IMR-90 (cell line): Measurements from ENCODE around the gene TEX38. TPM values are rescaled to one million over a fixed set of nuclear protein-coding genes. Genes with fewer than 3 reads are reported as not detected.

Experiments
- ATAC-seq: fragments of 200-7000 bp; cut with Tn5 transposase; 2 replicates; pipeline ENCODE4 v1.9.1; 2020; ENCODE audit warnings: low read depth, mild to moderate bottlenecking, moderate library complexity
- BruUV-seq: library from RNA; stranded (reverse); fragments of 400-500 nt; replicated peaks from 2 replicates; lab custom pipeline; 2021; lab: Mats Ljungman, UMichigan
- CTCF ChIA-PET: fragments of 300-600 bp; formaldehyde crosslinking; extraction: SDS; loops from one replicate; lab custom pipeline; 2021; ENCODE audit warnings: antibody characterized with exemption; lab: Yijun Ruan, JAX
- POLR2A ChIA-PET: fragments of 300-600 bp; sonication (Branson Sonifier 250); formaldehyde crosslinking; loops from one replicate; lab custom pipeline; 2022; ENCODE audit warnings: antibody characterized with exemption; ENCODE audit not compliant: unreplicated experiment; lab: Charles Lee
- DNase-seq: peaks from one replicate; pipeline ENCODE4 v3.0.0; 2013
- H2AFZ ChIP-seq: replicated peaks from 2 replicates; pipeline ENCODE3; 2013; ENCODE audit warnings: low read length, mild to moderate bottlenecking; ENCODE audit not compliant: poor library complexity
- H2AK5ac ChIP-seq: 2 replicates; pipeline ENCODE4 v1.6.1; 2013; ENCODE audit warnings: low read depth, low read length, inconsistent platforms
- H2AK9ac ChIP-seq: replicated peaks from 2 replicates; pipeline ENCODE3; 2013; ENCODE audit warnings: mild to moderate bottlenecking, low read depth, low read length, moderate library complexity; ENCODE audit not compliant: poor library complexity
- H2BK120ac ChIP-seq: 2 replicates; pipeline ENCODE4 v1.6.1; 2013; ENCODE audit warnings: low read depth, low read length, inconsistent platforms
- H2BK15ac ChIP-seq: 3 replicates; pipeline ENCODE4 v1.6.1; 2013; ENCODE audit warnings: low read depth, low read length, inconsistent platforms
- H2BK20ac ChIP-seq: 2 replicates; pipeline ENCODE4 v1.6.1; 2013; ENCODE audit warnings: low read depth, mild to moderate bottlenecking, inconsistent platforms, low read length, moderate library complexity
- H2BK5ac ChIP-seq: 2 replicates; pipeline ENCODE4 v1.6.1; 2013; ENCODE audit warnings: mild to moderate bottlenecking, low read depth, low read length, inconsistent platforms; ENCODE audit not compliant: poor library complexity, severe bottlenecking
- H3K14ac ChIP-seq: replicated peaks from 2 replicates; pipeline ENCODE4 v1.6.1; 2013; ENCODE audit warnings: low read depth, low read length, inconsistent platforms
- H3K18ac ChIP-seq: 2 replicates; pipeline ENCODE4 v1.6.1; 2013; ENCODE audit warnings: low read depth, low read length, control low read depth
- H3K23ac ChIP-seq: 2 replicates; pipeline ENCODE4 v1.6.1; 2013; ENCODE audit warnings: low read depth, low read length, inconsistent platforms
- H3K27ac ChIP-seq: 2 replicates; pipeline ENCODE4 v1.5.1; 2013; ENCODE audit warnings: mild to moderate bottlenecking, control low read depth, low read length; ENCODE audit not compliant: insufficient read depth
- H3K27me3 ChIP-seq: 2 replicates; pipeline ENCODE4 v1.6.1; 2013; ENCODE audit warnings: low read length; ENCODE audit not compliant: control insufficient read depth, insufficient read depth
- H3K36me3 ChIP-seq: 2 replicates; pipeline ENCODE4 v1.6.1; 2013; ENCODE audit warnings: low read length, mixed read lengths; ENCODE audit not compliant: control insufficient read depth, insufficient read depth
- H3K4ac ChIP-seq: 2 replicates; pipeline ENCODE4 v1.6.1; 2013; ENCODE audit warnings: low read depth, low read length, inconsistent platforms
- H3K4me1 ChIP-seq: 2 replicates; pipeline ENCODE4 v1.6.1; 2013; ENCODE audit warnings: low read length, mixed read lengths; ENCODE audit not compliant: control insufficient read depth, insufficient read depth
- H3K4me2 ChIP-seq: 2 replicates; pipeline ENCODE4 v1.6.1; 2013; ENCODE audit warnings: low read depth, mild to moderate bottlenecking, control low read depth, low read length, moderate library complexity
- H3K4me3 ChIP-seq: 2 replicates; pipeline ENCODE4 v1.5.1; 2013; ENCODE audit warnings: low read depth, mild to moderate bottlenecking, control low read depth, low read length, moderate library complexity; ENCODE audit not compliant: insufficient read depth
- H3K56ac ChIP-seq: 2 replicates; pipeline ENCODE4 v1.6.1; 2013; ENCODE audit warnings: low read length, inconsistent platforms; ENCODE audit not compliant: insufficient read depth; ENCODE audit errors: extremely low read depth
- H3K79me1 ChIP-seq, 2 experiments: 2 replicates each; pipeline ENCODE4 v1.6.1; 2013; ENCODE audit warnings: low read length in 2 of 2, inconsistent platforms in 1 of 2, low read depth in 1 of 2
- H3K9ac ChIP-seq: 2 replicates; pipeline ENCODE4 v1.6.1; 2013; ENCODE audit warnings: low read depth, low read length, control low read depth
- H3K9me1 ChIP-seq: 2 replicates; pipeline ENCODE4 v1.6.1; 2013; ENCODE audit warnings: low read length, inconsistent platforms; ENCODE audit not compliant: insufficient read depth
- H3K9me3 ChIP-seq: 2 replicates; pipeline ENCODE4 v1.6.1; 2013; ENCODE audit warnings: low read length; ENCODE audit not compliant: control insufficient read depth, insufficient read depth
- H4K20me1 ChIP-seq: 2 replicates; pipeline ENCODE4 v1.6.1; 2013; ENCODE audit warnings: low read length, inconsistent platforms; ENCODE audit not compliant: insufficient read depth
- H4K5ac ChIP-seq: 2 replicates; pipeline ENCODE4 v1.6.1; 2013; ENCODE audit warnings: mild to moderate bottlenecking, low read depth, low read length, control low read depth
- H4K8ac ChIP-seq, 2 experiments: 2 replicates each; pipeline ENCODE4 v1.6.1; 2013; ENCODE audit warnings: low read depth in 2 of 2, low read length in 2 of 2, control low read depth in 1 of 2, inconsistent platforms in 1 of 2
- H4K91ac ChIP-seq: 2 replicates; pipeline ENCODE4 v1.6.1; 2013; ENCODE audit warnings: low read depth, low read length, inconsistent platforms; ENCODE audit not compliant: insufficient read depth
- BHLHE40 ChIP-seq: fragments of 150-350 bp; IDR thresholded peaks from 2 replicates; pipeline ENCODE4 v1.6.1; 2016; ENCODE audit warnings: mild to moderate bottlenecking, low read depth, low read length
- CEBPB ChIP-seq: IDR thresholded peaks from 2 replicates; pipeline ENCODE4 v1.6.1; 2012; ENCODE audit warnings: low read depth, low read length, improper control_type of control experiment
- CHD1 ChIP-seq: IDR thresholded peaks from 2 replicates; pipeline ENCODE4 v1.6.1; 2012; ENCODE audit warnings: low read depth, low read length, improper control_type of control experiment
- FOS ChIP-seq: fragments of 150-350 bp; IDR thresholded peaks from 2 replicates; pipeline ENCODE4 v1.6.1; 2016; ENCODE audit warnings: low read depth, low read length
- MAFK ChIP-seq: IDR thresholded peaks from 2 replicates; pipeline ENCODE4 v1.6.1; 2012; ENCODE audit warnings: low read depth, low read length, improper control_type of control experiment
- MAZ ChIP-seq: IDR thresholded peaks from 2 replicates; pipeline ENCODE4 v1.6.1; 2012; ENCODE audit warnings: low read depth, mild to moderate bottlenecking, low read length, improper control_type of control experiment, moderate library complexity, borderline replicate concordance
- MXI1 ChIP-seq: IDR thresholded peaks from 2 replicates; pipeline ENCODE4 v1.6.1; 2012; ENCODE audit warnings: low read depth, mild to moderate bottlenecking, low read length, moderate library complexity, borderline replicate concordance
- NFE2L2 ChIP-seq: fragments of 150-350 bp; IDR thresholded peaks from 2 replicates; pipeline ENCODE4 v1.6.1; 2016; ENCODE audit warnings: low read depth, mild to moderate bottlenecking, low read length
- POLR2A ChIP-seq: IDR thresholded peaks from 2 replicates; pipeline ENCODE4 v1.6.1; 2012; ENCODE audit warnings: mild to moderate bottlenecking, low read depth, low read length
- RAD21 ChIP-seq: IDR thresholded peaks from 2 replicates; pipeline ENCODE4 v1.6.1; 2012; ENCODE audit warnings: low read length, improper control_type of control experiment
- RCOR1 ChIP-seq: IDR thresholded peaks from 2 replicates; pipeline ENCODE4 v1.6.1; 2012; ENCODE audit warnings: mild to moderate bottlenecking, low read length, improper control_type of control experiment; ENCODE audit not compliant: insufficient replicate concordance
- RFX5 ChIP-seq: IDR thresholded peaks from 2 replicates; pipeline ENCODE4 v1.8.0; 2012; ENCODE audit warnings: low read depth, mild to moderate bottlenecking, low read length, moderate library complexity
- SMC3 ChIP-seq: fragments of 150-350 bp; IDR thresholded peaks from 2 replicates; pipeline ENCODE4 v1.6.1; 2016; ENCODE audit warnings: low read depth, mild to moderate bottlenecking, antibody characterized with exemption, low read length, moderate library complexity
- WGBS, 2 experiments: methylation state at CpG; one replicate each; pipeline versions ENCODE4 v1.1.5 to v1.1.7; 2013; ENCODE audit warnings: missing lambda C conversion rate in 2 of 2; ENCODE audit not compliant: insufficient read length in 1 of 2; ENCODE audit errors: extremely low coverage in 2 of 2; 5-methylcytosine and 5-hydroxymethylcytosine counted together
- dilution Hi-C: fragments of 300-500 bp; cut with HindIII; formaldehyde crosslinking; loops from one replicate; pipeline ENCODE4 v1.14.3; 2018; ENCODE audit warnings: low sequenced_read_pairs; ENCODE audit not compliant: unreplicated experiment
- in situ Hi-C: fragments of 300-500 bp; cut with MboI; formaldehyde crosslinking; loops from 3 replicates; pipeline ENCODE4 v1.14.3; 2019; ENCODE audit warnings: low sequenced_read_pairs, inconsistent platforms, mixed read lengths
- intact Hi-C: fragments of 100-400 bp; cut with micrococcal nuclease; formaldehyde crosslinking; loops from 2 replicates; pipeline ENCODE4 v1.10.0; 2022
- polyA plus RNA-seq, 3 experiments: library from polyadenylated mRNA; depleted of rRNA; stranded (reverse); fragments of >200 nt; gene quantifications; 2 replicates each; pipeline ENCODE4 v1.2.3, GENCODE V29; 2012; ENCODE audit warnings: low replicate concordance in 1 of 3
- total RNA-seq: library from RNA; depleted of rRNA; stranded (reverse); fragments of >200 nt; gene quantifications from 2 replicates; pipeline ENCODE4 v1.2.3, GENCODE V29; 2012
- TF ChIP-seq, protein P1 (sequence below): fragments of 150-350 bp; IDR thresholded peaks from 2 replicates; pipeline ENCODE4 v1.6.1; 2017; ENCODE audit warnings: mild to moderate bottlenecking, antibody characterized with exemption, low read length, low read depth
- TF ChIP-seq, protein P2 (sequence below): fragments of 150-350 bp; IDR thresholded peaks from 2 replicates; pipeline ENCODE4 v1.6.1; 2016; ENCODE audit warnings: low read depth, mild to moderate bottlenecking, low read length, moderate library complexity, borderline replicate concordance
- TF ChIP-seq, protein P3 (sequence below): conservative IDR thresholded peaks from 2 replicates; pipeline ENCODE4 v1.5.1; 2012; ENCODE audit warnings: mild to moderate bottlenecking, low read depth, low read length, improper control_type of control experiment

Gene TEX38
- total and polyA plus RNA-seq, 2 of the 4 experiments (the other 2 are of a cell fraction), result not detected

DNA sequence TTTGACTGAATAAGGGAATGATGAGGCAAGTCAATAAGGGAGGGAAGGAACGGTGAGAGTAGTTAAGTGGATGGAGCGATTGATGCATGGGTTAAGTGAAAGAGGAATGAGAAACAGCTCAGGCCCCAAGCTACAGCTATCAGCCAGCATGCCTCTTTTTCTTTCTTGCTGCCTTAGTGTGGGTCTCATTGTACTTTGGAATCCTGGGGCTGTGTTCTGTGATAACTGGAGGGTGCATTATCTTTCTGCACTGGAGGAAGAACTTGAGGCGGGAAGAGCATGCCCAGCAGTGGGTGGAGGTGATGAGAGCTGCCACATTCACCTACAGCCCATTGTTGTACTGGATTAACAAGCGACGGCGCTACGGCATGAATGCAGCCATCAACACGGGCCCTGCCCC, 1.0 kb downstream of the TEX38 start:
- no peak overlapping the region for H2BK15ac ChIP-seq
- 100% methylated on average over 2 of the region's 8 CpGs; no CpG with 5 or more reads in 1 of the 2 experiments for WGBS, 2 experiments
- no peak overlapping the region for H2BK20ac ChIP-seq
- H3K56ac ChIP-seq, result no peak overlapping the region
- intact Hi-C loops, result no loop called here
- H3K23ac ChIP-seq, result no peak overlapping the region
- ChIA-PET CTCF (no interaction called here), POLR2A (no interaction called here)
- TF ChIP-seq MXI1 (no peak), BHLHE40 (no peak), FOS (no peak), RAD21 (no peak), MAFK (no peak), CEBPB (no peak), CHD1 (no peak), NFE2L2 (no peak), RCOR1 (no peak), MAZ (no peak), RFX5 (no peak), POLR2A (no peak), SMC3 (no peak)
- TF ChIP-seq, protein P1, sequence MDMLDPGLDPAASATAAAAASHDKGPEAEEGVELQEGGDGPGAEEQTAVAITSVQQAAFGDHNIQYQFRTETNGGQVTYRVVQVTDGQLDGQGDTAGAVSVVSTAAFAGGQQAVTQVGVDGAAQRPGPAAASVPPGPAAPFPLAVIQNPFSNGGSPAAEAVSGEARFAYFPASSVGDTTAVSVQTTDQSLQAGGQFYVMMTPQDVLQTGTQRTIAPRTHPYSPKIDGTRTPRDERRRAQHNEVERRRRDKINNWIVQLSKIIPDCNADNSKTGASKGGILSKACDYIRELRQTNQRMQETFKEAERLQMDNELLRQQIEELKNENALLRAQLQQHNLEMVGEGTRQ, result no peak
- TF ChIP-seq, protein P2, sequence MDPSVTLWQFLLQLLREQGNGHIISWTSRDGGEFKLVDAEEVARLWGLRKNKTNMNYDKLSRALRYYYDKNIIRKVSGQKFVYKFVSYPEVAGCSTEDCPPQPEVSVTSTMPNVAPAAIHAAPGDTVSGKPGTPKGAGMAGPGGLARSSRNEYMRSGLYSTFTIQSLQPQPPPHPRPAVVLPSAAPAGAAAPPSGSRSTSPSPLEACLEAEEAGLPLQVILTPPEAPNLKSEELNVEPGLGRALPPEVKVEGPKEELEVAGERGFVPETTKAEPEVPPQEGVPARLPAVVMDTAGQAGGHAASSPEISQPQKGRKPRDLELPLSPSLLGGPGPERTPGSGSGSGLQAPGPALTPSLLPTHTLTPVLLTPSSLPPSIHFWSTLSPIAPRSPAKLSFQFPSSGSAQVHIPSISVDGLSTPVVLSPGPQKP, result no peak
- TF ChIP-seq, protein P3, sequence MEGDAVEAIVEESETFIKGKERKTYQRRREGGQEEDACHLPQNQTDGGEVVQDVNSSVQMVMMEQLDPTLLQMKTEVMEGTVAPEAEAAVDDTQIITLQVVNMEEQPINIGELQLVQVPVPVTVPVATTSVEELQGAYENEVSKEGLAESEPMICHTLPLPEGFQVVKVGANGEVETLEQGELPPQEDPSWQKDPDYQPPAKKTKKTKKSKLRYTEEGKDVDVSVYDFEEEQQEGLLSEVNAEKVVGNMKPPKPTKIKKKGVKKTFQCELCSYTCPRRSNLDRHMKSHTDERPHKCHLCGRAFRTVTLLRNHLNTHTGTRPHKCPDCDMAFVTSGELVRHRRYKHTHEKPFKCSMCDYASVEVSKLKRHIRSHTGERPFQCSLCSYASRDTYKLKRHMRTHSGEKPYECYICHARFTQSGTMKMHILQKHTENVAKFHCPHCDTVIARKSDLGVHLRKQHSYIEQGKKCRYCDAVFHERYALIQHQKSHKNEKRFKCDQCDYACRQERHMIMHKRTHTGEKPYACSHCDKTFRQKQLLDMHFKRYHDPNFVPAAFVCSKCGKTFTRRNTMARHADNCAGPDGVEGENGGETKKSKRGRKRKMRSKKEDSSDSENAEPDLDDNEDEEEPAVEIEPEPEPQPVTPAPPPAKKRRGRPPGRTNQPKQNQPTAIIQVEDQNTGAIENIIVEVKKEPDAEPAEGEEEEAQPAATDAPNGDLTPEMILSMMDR, result no peak
- no peak overlapping the region for H2BK5ac ChIP-seq
- in situ Hi-C loops, result no loop called here
- H4K91ac ChIP-seq, result no peak overlapping the region
- H2AK9ac ChIP-seq, result no peak overlapping the region
- H3K9me1 ChIP-seq, result peaks cover 21% of the 10 kb centered on the region
- peaks cover 7% of the 10 kb centered on the region for H3K36me3 ChIP-seq
- no TSS peak for BruUV-seq
- no peak overlapping the region for H2AK5ac ChIP-seq
- dilution Hi-C loops, result no loop called here
- H4K20me1 ChIP-seq, result no peaks in the 10 kb centered on the region
- no peaks in the 10 kb centered on the region for H3K9me3 ChIP-seq
- H4K5ac ChIP-seq, result no peak overlapping the region
- no peak overlapping the region for H3K4me3 ChIP-seq
- peaks cover under 1 to 1% of the 10 kb centered on the region in 2 experiments for H3K79me1 ChIP-seq
- DNase-seq (no peak), ATAC-seq (no peak)
- H3K4ac ChIP-seq, result no peak overlapping the region
- no peak overlapping the region for H2AFZ ChIP-seq
- H4K8ac ChIP-seq, result no peak overlapping the region
- no peak overlapping the region for H3K4me2 ChIP-seq
- no peak overlapping the region for H2BK120ac ChIP-seq
- peaks cover 6% of the 10 kb centered on the region for H3K4me1 ChIP-seq
- H3K27ac ChIP-seq, result no peak overlapping the region
- no peaks in the 10 kb centered on the region for H3K27me3 ChIP-seq
- no peak overlapping the region for H3K14ac ChIP-seq
- no peak overlapping the region for H3K9ac ChIP-seq
- no peak overlapping the region for H3K18ac ChIP-seq
